ENCODE data around the gene NOTCH1. TPM values are rescaled to one million over a fixed set of nuclear protein-coding genes. Genes with fewer than 3 reads are reported as not detected.
A peak's percentile ranks its signal among the peaks of the same experiment; 100 is the strongest.
"Not testable (repeated sequence)": the region's sequence is repeated elsewhere in the genome, so short reads cannot be mapped to it uniquely, and the experiment has no call there.

Gene NOTCH1
- total RNA-seq, 1 donor from 2014 or later = 17.6 TPM

DNA sequence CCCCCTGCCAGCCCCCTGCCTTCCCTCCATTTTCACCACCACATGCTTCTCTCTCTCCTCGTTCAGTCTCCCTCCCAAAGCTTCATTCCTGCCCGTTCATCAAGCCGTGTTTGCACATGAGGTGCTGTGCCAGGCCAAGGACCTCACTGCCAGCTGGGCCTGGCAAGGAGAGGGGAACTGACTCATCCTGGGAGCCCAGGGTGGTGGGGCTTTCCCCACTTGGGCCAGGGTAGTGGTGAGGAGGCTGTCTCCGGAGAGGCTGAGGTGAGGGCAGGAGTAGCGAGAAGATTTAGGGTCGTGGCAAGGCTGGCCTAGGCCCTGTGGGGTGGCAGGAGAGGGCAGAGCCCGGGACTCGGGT lies 30.4 kb upstream of the NOTCH1 start:
- TF ChIP-seq, protein P1, sequence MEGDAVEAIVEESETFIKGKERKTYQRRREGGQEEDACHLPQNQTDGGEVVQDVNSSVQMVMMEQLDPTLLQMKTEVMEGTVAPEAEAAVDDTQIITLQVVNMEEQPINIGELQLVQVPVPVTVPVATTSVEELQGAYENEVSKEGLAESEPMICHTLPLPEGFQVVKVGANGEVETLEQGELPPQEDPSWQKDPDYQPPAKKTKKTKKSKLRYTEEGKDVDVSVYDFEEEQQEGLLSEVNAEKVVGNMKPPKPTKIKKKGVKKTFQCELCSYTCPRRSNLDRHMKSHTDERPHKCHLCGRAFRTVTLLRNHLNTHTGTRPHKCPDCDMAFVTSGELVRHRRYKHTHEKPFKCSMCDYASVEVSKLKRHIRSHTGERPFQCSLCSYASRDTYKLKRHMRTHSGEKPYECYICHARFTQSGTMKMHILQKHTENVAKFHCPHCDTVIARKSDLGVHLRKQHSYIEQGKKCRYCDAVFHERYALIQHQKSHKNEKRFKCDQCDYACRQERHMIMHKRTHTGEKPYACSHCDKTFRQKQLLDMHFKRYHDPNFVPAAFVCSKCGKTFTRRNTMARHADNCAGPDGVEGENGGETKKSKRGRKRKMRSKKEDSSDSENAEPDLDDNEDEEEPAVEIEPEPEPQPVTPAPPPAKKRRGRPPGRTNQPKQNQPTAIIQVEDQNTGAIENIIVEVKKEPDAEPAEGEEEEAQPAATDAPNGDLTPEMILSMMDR (IDR thresholded peaks at IDR 0.05; ENCODE audit: borderline replicate concordance) = no peak
- no peak overlapping the region for H3K27ac ChIP-seq (replicated peaks)
- DNase-seq = no peak
- H3K9me3 ChIP-seq (replicated peaks) = no peaks in the 10 kb centered on the region
- no peak overlapping the region for H3K4me3 ChIP-seq
- no peaks in the 10 kb centered on the region for H3K27me3 ChIP-seq (ENCODE audit: low read depth)
- intact Hi-C loops (cut with micrococcal nuclease) = no loop called here
- H3K36me3 ChIP-seq = no peaks in the 10 kb centered on the region
- H3K4me1 ChIP-seq = peaks cover 63% of the 10 kb centered on the region

DNA sequence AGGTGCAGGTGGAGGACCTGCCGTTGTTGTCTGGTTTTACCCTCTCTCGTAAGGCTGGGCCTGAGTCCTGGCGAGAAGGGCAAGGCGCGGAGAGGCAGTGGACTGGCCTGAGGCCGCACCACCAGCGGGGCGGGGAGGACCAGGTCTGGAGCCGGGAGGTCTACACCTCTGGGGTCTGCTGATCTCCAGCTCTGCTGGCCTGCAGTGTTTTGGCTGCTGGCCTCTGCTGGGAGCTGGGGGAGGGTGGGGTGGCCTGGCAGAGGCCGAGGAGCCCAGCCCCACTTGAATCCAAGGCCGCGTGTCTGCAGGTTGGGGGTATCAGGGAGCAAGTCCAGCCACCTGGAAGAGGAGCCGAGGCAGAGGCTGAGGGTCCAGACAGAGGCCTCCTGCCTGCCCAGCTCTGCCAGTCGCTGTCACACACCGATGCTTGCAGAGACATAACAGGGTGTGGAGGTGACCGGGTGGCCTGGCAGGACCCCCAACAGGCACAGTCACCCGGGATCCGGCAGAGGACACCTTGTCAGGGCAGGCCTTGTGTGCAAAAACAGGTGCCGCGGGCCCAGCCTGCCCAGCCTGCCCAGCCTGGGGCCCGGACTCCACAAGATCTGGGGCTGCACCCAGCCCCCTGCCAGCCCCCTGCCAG lies 29.9 kb upstream of the NOTCH1 start:
- TF ChIP-seq, protein P1 (IDR thresholded peaks at IDR 0.05; ENCODE audit: borderline replicate concordance) = no peak
- Histone ChIP-seq H3K9me3 (replicated peaks) (no peaks in the 10 kb centered on the region), H3K27me3 (ENCODE audit: low read depth) (no peaks in the 10 kb centered on the region), H3K27ac (replicated peaks) (no peak overlapping the region), H3K36me3 (no peaks in the 10 kb centered on the region), H3K4me1 (peaks cover 68% of the 10 kb centered on the region), H3K4me3 (no peak overlapping the region)
- intact Hi-C loops (cut with micrococcal nuclease) = no loop called here
- DNase-seq = no peak

DNA sequence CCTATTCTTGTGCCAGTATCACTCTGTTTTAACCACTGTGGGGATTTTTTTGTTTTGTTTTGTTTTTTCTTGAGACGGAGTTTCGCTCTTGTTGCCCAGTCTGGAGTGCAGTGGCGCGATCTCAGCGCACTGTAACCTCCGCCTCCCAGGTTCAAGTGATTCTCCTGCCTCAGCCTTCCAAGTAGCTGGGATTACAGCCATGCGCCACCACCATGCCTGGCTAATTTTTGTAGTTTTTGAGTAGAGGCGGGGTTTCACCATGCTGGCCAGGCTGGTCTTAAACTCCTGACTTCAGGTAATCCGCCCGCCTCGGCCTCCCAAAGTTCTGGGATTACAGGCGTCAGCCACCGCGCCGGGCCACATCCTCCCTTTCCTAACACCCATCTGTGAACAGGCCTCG lies 28.8 kb upstream of the NOTCH1 start:
- H3K27me3 ChIP-seq (ENCODE audit: low read depth); H3K36me3 ChIP-seq; H3K4me3 ChIP-seq; intact Hi-C loops (cut with micrococcal nuclease); H3K9me3 ChIP-seq (replicated peaks); DNase-seq; H3K27ac ChIP-seq (replicated peaks): not testable (repeated sequence)
- H3K4me1 ChIP-seq = peaks cover 79% of the 10 kb centered on the region

DNA sequence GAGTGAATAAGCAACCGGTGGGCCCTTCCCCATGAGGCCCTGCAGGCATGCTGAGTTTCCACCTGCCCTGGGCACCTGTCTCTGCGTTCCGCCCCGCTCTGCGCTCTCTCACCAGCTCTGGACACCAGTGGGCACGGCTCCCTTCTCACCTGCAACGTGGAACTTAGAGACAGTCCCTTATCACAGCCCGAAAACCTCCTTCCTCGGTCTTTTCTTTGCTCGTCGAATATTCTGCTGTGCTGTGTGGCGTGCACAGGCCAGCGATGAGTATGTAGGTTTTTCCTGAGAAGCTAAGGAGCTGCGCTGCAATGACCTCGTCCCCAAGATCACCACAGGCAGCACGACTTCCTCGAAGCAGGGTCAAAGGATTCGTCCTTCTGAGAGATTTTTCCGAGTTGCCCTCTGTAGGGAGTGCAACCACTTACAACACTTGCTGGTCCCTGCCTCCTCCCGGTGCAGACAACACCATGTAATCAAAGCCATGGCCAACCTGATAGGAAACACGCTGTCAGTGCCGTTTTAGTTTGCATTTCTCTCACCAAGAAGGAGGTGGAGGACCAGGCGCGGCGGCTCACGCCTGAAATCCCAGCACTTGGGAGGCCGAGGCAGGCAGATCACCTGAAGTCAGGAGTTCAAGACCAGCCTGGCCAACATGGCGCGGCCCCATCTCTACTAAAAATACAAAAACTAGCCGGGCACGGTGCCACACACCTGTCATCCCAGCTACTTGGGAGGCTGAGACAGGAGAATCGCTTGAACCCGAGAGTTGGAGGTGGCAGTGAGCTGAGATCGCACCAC lies 27.2 kb upstream of the NOTCH1 start:
- no peak for DNase-seq
- intact Hi-C loops (cut with micrococcal nuclease) = no loop called here
- no peaks in the 10 kb centered on the region for H3K9me3 ChIP-seq (replicated peaks)
- H3K36me3 ChIP-seq = no peaks in the 10 kb centered on the region
- no peak overlapping the region for H3K4me3 ChIP-seq
- peaks cover 81% of the 10 kb centered on the region for H3K4me1 ChIP-seq
- TF ChIP-seq, protein P1 (IDR thresholded peaks at IDR 0.05; ENCODE audit: borderline replicate concordance) = no peak
- peak overlapping the region; percentile 95 for H3K27ac ChIP-seq (replicated peaks)
- H3K27me3 ChIP-seq (ENCODE audit: low read depth) = no peaks in the 10 kb centered on the region

DNA sequence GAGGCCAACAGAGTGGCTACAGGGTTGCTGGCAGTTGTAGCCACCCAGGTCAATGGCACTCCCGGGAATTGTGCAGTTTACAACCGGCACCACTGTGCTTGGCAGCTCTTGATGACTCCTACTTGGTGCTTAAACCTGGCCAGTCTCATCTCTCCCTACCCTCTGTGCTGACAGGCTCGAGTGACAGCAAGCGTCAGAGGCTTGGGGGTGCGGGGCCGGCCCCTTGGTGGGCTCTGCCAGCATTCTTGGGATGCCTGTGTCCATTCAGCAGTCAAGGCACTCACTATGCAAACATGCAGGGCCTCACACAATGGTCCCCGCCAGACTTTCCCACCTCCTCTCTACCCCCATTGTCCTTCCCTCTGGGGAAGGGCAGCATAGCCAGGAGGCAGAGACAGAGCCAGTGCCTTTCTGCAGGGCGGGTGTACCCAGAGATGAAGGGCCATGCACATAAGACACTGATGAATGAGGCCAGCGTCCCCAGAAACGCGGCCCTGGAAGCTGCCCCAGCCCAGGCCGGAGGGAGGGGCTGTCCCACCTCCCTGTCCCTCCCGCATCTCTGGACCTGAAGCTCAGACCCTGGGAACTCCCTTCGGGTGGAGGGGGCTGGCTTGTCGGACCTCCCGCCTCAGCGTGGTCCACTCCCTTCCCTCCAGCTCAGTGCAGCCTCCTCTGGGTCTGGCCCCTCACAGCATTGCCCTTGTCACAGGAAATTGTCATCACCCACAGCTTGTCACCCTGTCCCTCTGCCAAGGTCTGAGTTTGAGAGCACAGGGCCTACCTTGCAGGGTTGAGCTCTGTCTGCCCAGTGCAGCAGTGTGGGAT lies 26.4 kb upstream of the NOTCH1 start:
- TF ChIP-seq, protein P1 (IDR thresholded peaks at IDR 0.05; ENCODE audit: borderline replicate concordance) = no peak
- Histone ChIP-seq H3K36me3 (no peaks in the 10 kb centered on the region), H3K4me3 (peak overlapping the region; percentile 11), H3K27ac (replicated peaks) (peak overlapping the region; percentile 95), H3K27me3 (ENCODE audit: low read depth) (no peaks in the 10 kb centered on the region), H3K4me1 (peaks cover 89% of the 10 kb centered on the region), H3K9me3 (replicated peaks) (no peaks in the 10 kb centered on the region)
- intact Hi-C loops (cut with micrococcal nuclease) = no loop called here
- peak; percentile 75 for DNase-seq
